D721Med (cell line): Measurements from ENCODE around the gene CLK3.

Experiments
- DNase-seq: peaks from one replicate; pipeline ENCODE4 v3.0.0; 2011; ENCODE audit warnings: low spot score; ENCODE audit not compliant: insufficient read length
- FAIRE-seq: peaks from 2 replicates; lab custom pipeline; 2011; peaks lifted over from hg19 to GRCh38; lab: Jason Lieb, UNC
- TF ChIP-seq, protein P1 (sequence below): IDR thresholded peaks from 2 replicates; pipeline ENCODE4 v1.5.1; 2012; ENCODE audit warnings: mild to moderate bottlenecking, control low read depth; ENCODE audit not compliant: insufficient read depth; ENCODE audit errors: missing control alignments

Gene CLK3

GRCh38 chr15:74621546-74621920 lies 5.9 kb downstream of the CLK3 start:
- TF ChIP-seq, protein P1, sequence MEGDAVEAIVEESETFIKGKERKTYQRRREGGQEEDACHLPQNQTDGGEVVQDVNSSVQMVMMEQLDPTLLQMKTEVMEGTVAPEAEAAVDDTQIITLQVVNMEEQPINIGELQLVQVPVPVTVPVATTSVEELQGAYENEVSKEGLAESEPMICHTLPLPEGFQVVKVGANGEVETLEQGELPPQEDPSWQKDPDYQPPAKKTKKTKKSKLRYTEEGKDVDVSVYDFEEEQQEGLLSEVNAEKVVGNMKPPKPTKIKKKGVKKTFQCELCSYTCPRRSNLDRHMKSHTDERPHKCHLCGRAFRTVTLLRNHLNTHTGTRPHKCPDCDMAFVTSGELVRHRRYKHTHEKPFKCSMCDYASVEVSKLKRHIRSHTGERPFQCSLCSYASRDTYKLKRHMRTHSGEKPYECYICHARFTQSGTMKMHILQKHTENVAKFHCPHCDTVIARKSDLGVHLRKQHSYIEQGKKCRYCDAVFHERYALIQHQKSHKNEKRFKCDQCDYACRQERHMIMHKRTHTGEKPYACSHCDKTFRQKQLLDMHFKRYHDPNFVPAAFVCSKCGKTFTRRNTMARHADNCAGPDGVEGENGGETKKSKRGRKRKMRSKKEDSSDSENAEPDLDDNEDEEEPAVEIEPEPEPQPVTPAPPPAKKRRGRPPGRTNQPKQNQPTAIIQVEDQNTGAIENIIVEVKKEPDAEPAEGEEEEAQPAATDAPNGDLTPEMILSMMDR = no peak
- FAIRE-seq (no peak), DNase-seq (no peak)

DNA sequence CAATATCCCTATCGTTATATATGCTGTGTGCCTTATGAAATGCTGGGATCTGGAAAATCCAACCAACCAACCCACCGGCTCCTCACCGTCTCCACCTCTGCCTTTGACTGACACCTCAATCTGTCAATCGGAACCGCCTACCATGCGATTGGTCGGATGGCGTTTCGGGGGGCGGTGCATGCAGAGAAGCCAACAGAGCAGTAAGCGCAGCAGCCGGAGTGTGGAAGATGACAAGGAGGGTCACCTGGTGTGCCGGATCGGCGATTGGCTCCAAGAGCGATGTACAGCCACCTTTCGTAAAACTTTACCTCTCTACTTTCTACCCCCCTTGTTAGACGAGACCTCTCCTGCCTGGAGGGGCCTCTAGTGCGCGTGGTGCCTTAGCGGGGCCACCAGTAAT lies 6.3 kb downstream of the CLK3 start:
- FAIRE-seq (no peak), DNase-seq (no peak)
- TF ChIP-seq, protein P1 = no peak

GRCh38 chr15:74622758-74623157 lies 7.1 kb downstream of the CLK3 start:
- DNase-seq = no peak
- TF ChIP-seq, protein P1 = no peak
- FAIRE-seq = no peak

DNA sequence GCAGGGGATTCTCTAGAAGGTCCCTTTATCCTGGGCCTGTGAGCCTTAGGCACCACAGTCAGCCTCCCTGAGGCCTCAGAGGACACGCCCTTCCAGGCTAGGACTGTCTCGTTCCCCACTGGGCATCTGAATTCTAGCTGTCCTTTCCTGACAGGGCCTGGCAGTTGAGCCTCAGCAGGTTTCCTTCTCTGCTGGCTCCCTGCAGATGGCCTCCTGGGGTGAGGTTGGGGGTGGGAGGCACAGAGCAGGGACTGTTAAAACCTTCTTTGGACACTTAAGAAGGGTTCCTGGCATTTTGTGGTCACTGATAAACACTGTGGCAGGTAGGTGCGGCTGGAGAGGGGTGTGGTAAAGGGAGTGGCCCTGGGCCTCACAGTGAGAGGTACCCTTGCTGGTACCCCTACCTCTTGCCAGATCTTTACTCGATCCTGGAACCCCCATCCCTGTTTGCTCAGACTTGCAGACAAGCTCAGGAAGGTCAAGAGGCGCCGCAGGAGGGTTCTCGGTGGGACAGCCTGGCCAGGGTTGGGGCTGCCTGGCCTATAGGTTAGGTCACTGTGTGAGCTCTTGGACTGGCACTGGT lies 8.5 kb downstream of the CLK3 start:
- FAIRE-seq = no peak
- DNase-seq = no peak
- TF ChIP-seq, protein P1 = no peak

DNA sequence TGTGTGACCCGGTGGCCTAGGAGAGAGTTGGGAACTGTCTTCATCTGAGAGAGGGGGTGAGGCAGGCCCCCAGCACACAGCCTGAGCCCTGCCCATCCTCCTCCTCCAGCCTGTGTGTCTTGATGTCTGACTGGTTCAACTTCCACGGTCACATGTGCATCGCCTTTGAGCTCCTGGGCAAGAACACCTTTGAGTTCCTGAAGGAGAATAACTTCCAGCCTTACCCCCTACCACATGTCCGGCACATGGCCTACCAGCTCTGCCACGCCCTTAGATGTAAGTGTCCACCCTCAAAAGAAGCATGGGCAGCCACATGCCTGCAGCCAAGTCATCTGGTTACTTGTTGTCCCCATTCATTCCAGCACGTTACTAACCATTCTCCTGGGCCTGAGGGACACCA lies 10.1 kb downstream of the CLK3 start:
- FAIRE-seq (no peak), DNase-seq (no peak)
- TF ChIP-seq, protein P1 = no peak

DNA sequence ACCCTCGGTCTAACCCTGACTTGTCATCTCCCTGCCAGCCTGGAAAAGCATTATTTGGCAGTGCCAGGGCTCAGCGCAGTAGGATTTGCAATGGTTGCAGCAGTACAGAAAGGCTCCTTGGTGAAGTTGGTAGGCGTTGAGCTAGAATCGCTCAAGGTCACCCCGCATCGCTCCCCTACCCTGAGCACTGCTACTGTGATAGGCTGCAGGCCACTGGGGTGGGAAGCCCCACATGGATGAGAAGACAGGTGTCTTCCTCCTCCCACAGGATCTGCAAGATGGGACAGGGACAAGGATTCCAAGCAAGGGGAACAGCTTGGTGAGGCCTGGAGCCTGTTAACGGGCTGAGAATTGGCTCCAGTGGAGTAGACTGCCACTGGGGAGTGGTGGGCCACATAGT lies 10.7 kb downstream of the CLK3 start:
- DNase-seq (no peak), FAIRE-seq (no peak)

More for the DNA sequence above, 10.7 kb downstream of the CLK3 start:
- TF ChIP-seq, protein P1 = no peak
